ENCODE measurements around the gene ROCK1. TPM values are rescaled to one million over a fixed set of nuclear protein-coding genes. Genes with fewer than 3 reads are reported as not detected.

Gene ROCK1
- polyA plus RNA-seq, 4 donors = 6.8 to 42.3 (median 12.4) TPM

DNA sequence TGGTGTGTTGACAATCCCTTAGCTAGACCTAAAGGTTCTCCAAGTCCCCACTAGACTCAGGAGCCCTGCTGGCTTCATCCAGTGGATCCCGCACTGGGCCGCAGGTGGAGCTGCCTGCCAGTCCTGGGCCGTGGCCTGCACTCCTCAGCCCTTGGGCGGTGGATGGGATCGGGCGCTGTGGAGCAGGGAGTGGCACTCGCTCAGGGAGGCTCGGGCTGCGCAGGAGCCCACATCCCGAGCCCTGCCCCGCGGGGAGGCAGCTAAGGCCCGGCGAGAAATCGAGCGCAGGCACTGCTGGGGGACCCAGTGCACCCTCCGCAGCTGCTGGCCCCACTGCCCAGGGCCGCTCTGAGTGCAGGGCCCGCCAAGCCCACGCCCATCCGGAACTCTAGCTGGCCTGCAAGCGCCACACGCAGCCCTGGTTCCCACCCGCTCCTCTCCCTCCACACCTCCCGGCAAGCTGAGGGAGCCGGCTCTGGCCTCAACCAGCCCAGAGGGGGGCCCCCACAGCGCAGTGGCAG, 20.8 kb upstream of the ROCK1 start:
- Histone ChIP-seq H3K9me3 (ENCODE audit: control insufficient read depth in 2 of 2, insufficient read depth in 1 of 2, low read depth in 1 of 2, low read length in 1 of 2) (peaks cover 0 to 4% of the 10 kb centered on the region in 2 donors), H3K27ac (ENCODE audit: low read depth in 1 of 3, low read length in 2 of 3) (no peak overlapping the region), H3K4me1 (ENCODE audit: control insufficient read depth in 3 of 3, insufficient read depth in 2 of 3, low read depth in 1 of 3, low read length in 2 of 3) (no peaks in the 10 kb centered on the region), H3K36me3 (ENCODE audit: control insufficient read depth in 3 of 3, insufficient read depth in 2 of 3, low read depth in 1 of 3, low read length in 3 of 3) (no peaks in the 10 kb centered on the region), H3K27me3 (ENCODE audit: control insufficient read depth in 3 of 3, insufficient read depth in 3 of 3, low read length in 3 of 3) (no peaks in the 10 kb centered on the region), H3K4me3 (ENCODE audit: low read depth in 1 of 3, low read length in 3 of 3) (no peak overlapping the region)
- WGBS, 3 donors = 90 to 93% (median 91%) methylated on average over 12 to 27 of the region's 27 CpGs
- no peak for DNase-seq
- no peak for FAIRE-seq

DNA sequence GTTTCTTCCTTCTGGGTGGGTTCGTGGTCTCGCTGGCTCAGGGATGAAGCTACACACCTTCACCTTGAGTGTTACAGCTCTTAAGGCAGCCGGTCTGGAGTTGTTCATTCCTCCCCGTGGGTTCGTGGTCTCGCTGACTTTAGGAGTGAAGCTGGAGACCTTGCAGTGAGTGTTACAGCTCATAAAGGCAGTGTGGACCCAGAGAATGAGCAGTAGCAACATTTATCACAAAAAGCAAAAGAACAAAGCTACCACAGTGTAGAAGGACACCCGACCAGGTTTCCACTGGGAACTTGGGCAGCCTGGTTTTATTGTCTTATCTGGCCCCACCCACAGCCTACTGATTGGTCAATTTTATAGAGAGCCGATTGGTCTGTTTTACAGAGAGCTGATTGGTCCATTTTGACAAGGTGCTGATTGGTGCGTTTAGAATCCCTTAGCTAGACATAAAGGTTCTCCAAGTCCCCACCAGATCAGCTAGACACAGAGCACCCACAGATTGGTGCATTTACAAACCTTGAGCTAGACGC, 20.1 kb upstream of the ROCK1 start:
- no peak overlapping the region for H3K27ac ChIP-seq (ENCODE audit: low read depth in 1 of 3, low read length in 2 of 3)
- no peak for DNase-seq
- 88 to 95% (median 94%) methylated on average over 10 of the region's 10 CpGs for WGBS, 3 donors
- FAIRE-seq = no peak
- no peaks in the 10 kb centered on the region for H3K36me3 ChIP-seq (ENCODE audit: control insufficient read depth in 3 of 3, insufficient read depth in 2 of 3, low read depth in 1 of 3, low read length in 3 of 3)
- H3K4me1 ChIP-seq (ENCODE audit: control insufficient read depth in 3 of 3, insufficient read depth in 2 of 3, low read depth in 1 of 3, low read length in 2 of 3) = no peaks in the 10 kb centered on the region
- peaks cover 0 to 4% of the 10 kb centered on the region in 2 donors for H3K9me3 ChIP-seq (ENCODE audit: control insufficient read depth in 2 of 2, insufficient read depth in 1 of 2, low read depth in 1 of 2, low read length in 1 of 2)
- H3K27me3 ChIP-seq (ENCODE audit: control insufficient read depth in 3 of 3, insufficient read depth in 3 of 3, low read length in 3 of 3) = no peaks in the 10 kb centered on the region
- no peak overlapping the region for H3K4me3 ChIP-seq (ENCODE audit: low read depth in 1 of 3, low read length in 3 of 3)

DNA sequence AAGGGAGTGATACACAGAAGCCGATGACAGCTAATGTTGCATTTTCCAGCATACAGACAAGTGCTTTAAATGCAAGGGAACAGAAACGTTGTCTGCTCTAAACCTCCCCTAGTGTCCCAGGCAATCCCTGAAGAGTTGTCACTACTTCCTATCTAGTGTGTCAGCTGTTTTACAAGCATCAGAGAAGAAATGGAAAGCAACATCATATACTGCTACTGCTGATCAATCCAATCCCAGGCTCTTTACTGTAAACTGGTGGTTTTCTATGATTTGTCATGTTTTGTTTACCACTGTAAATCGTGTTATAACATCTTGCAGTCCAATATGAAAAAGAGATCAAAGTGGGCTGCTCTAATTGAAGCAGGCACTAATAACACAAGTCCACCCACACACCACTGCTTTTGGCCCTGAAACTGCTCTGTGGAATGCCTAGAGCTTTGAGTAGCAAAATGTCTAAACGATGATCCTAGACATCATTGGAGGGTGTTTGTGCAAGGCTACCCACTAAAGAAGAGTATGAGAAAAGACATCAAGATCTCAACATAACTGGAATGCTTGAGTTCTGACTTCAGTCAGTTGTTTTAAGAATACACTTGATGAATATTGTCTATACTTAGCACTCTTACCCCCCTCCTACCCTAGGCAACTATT, 18.1 kb upstream of the ROCK1 start:
- no peak overlapping the region for H3K4me3 ChIP-seq (ENCODE audit: low read depth in 1 of 3, low read length in 3 of 3)
- FAIRE-seq (no peak), DNase-seq (no peak)
- no peaks in the 10 kb centered on the region for H3K27me3 ChIP-seq (ENCODE audit: control insufficient read depth in 3 of 3, insufficient read depth in 3 of 3, low read length in 3 of 3)
- H3K4me1 ChIP-seq (ENCODE audit: control insufficient read depth in 3 of 3, insufficient read depth in 2 of 3, low read depth in 1 of 3, low read length in 2 of 3) = no peaks in the 10 kb centered on the region
- peaks cover 0 to 4% of the 10 kb centered on the region in 2 donors for H3K9me3 ChIP-seq (ENCODE audit: control insufficient read depth in 2 of 2, insufficient read depth in 1 of 2, low read depth in 1 of 2, low read length in 1 of 2)
- WGBS, 3 donors = 47 to 61% (median 49%) methylated on average over 4 of the region's 4 CpGs
- H3K36me3 ChIP-seq (ENCODE audit: control insufficient read depth in 3 of 3, insufficient read depth in 2 of 3, low read depth in 1 of 3, low read length in 3 of 3) = no peaks in the 10 kb centered on the region
- H3K27ac ChIP-seq (ENCODE audit: low read depth in 1 of 3, low read length in 2 of 3) = no peak overlapping the region

DNA sequence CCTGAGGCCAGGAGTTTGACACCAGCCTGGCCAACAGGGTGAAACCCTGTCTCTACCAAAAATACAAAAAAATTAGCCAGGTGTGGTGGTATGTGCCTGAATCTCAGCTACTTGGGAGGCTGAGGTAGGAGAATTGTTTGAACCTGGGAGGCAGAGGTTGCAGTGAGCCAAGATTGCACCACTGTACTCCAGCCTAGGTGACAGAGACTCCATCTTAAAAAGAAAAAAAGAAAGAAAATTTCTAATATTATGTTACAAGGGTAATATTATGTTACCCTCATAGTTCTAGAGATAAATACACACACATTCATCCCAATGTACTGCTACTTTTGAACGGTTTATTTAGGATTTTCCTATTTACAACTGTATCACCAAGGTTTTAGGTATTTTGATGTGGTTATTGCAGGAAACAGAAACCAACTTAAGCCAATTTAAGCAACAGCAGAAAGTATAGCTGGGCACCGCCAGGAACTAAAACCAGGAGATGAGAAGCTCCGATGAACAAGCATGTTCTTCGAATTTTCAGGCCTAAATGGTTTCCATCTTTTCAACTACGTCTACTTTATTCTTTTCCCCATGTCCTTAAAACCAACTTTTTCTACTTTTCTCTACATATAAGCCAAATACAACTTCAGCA, 11.8 kb upstream of the ROCK1 start:
- Histone ChIP-seq H3K9me3 (ENCODE audit: control insufficient read depth in 2 of 2, insufficient read depth in 1 of 2, low read depth in 1 of 2, low read length in 1 of 2) (no peaks in the 10 kb centered on the region), H3K36me3 (ENCODE audit: control insufficient read depth in 3 of 3, insufficient read depth in 2 of 3, low read depth in 1 of 3, low read length in 3 of 3) (no peaks in the 10 kb centered on the region), H3K4me1 (ENCODE audit: control insufficient read depth in 3 of 3, insufficient read depth in 2 of 3, low read depth in 1 of 3, low read length in 2 of 3) (no peaks in the 10 kb centered on the region), H3K27ac (ENCODE audit: low read depth in 1 of 3, low read length in 2 of 3) (no peak overlapping the region), H3K27me3 (ENCODE audit: control insufficient read depth in 3 of 3, insufficient read depth in 3 of 3, low read length in 3 of 3) (no peaks in the 10 kb centered on the region), H3K4me3 (ENCODE audit: low read depth in 1 of 3, low read length in 3 of 3) (no peak overlapping the region)
- FAIRE-seq (no peak), DNase-seq (no peak)
- WGBS, 3 donors = 70 to 78% (median 73%) methylated on average over 5 of the region's 5 CpGs

GRCh38 chr18:21118806-21119205, 7.2 kb upstream of the ROCK1 start:
- Histone ChIP-seq H3K4me1 (ENCODE audit: control insufficient read depth in 3 of 3, insufficient read depth in 2 of 3, low read depth in 1 of 3, low read length in 2 of 3) (no peaks in the 10 kb centered on the region), H3K27me3 (ENCODE audit: control insufficient read depth in 3 of 3, insufficient read depth in 3 of 3, low read length in 3 of 3) (no peaks in the 10 kb centered on the region), H3K27ac (ENCODE audit: low read depth in 1 of 3, low read length in 2 of 3) (no peak overlapping the region), H3K9me3 (ENCODE audit: control insufficient read depth in 2 of 2, insufficient read depth in 1 of 2, low read depth in 1 of 2, low read length in 1 of 2) (no peaks in the 10 kb centered on the region), H3K4me3 (ENCODE audit: low read depth in 1 of 3, low read length in 3 of 3) (no peak overlapping the region), H3K36me3 (ENCODE audit: control insufficient read depth in 3 of 3, insufficient read depth in 2 of 3, low read depth in 1 of 3, low read length in 3 of 3) (no peaks in the 10 kb centered on the region)
- FAIRE-seq = no peak
- no peak for DNase-seq

GRCh38 chr18:21117409-21118131, 6.0 kb upstream of the ROCK1 start:
- no peaks in the 10 kb centered on the region for H3K36me3 ChIP-seq (ENCODE audit: control insufficient read depth in 3 of 3, insufficient read depth in 2 of 3, low read depth in 1 of 3, low read length in 3 of 3)
- FAIRE-seq (no peak), DNase-seq (no peak)
- no peaks in the 10 kb centered on the region for H3K9me3 ChIP-seq (ENCODE audit: control insufficient read depth in 2 of 2, insufficient read depth in 1 of 2, low read depth in 1 of 2, low read length in 1 of 2)
- H3K27ac ChIP-seq (ENCODE audit: low read depth in 1 of 3, low read length in 2 of 3) = peak overlapping the region in 1 of 3 donors; percentile 32
- WGBS, 3 donors = 59 to 69% (median 67%) methylated on average over 5 of the region's 5 CpGs
- H3K4me3 ChIP-seq (ENCODE audit: low read depth in 1 of 3, low read length in 3 of 3) = no peak overlapping the region
- peaks cover 0 to 4% (median 0%) of the 10 kb centered on the region in 3 donors for H3K4me1 ChIP-seq (ENCODE audit: control insufficient read depth in 3 of 3, insufficient read depth in 2 of 3, low read depth in 1 of 3, low read length in 2 of 3)
- H3K27me3 ChIP-seq (ENCODE audit: control insufficient read depth in 3 of 3, insufficient read depth in 3 of 3, low read length in 3 of 3) = no peaks in the 10 kb centered on the region

DNA sequence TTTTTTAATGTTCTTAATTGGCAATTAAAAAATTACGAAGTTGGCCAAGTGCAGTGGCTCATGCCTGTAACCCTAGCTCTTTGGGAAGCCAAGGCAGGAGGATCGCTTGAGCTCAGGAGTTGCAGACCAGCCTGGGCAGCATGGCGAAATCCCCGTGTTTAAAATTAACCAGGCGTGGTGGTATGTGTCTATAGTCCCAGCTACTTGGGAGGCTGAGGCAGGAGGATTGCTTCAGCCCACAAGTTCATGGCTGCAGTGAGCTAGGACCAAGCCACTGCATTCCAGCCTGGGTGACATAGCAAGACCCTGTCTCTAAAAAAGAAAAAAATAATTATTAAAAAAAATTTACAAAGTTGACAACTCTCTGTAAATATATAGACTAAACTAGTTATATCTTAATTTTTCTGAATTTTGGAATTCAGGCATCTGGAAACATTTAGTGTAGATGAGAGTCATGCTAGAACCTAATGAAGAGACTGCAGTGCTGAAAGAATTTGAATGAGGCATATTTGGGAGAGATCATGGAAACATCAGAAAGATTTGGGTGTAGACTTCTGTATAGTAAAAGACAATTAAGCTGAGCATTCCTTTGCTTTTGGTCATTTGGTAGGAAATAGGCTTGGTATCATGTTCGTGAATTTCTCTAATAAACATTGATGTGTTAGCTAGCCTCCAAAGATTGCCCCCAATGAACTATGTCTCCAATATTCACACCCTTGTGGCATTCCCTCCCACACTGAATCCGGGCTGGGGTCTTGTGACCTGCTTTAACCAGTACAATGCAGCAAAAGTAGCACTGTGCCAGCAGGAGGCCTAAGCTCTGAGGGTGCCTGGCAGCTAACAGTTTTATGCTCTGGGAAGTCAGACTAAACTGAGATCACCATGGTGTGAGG, 4.2 kb upstream of the ROCK1 start:
- H3K27me3 ChIP-seq (ENCODE audit: control insufficient read depth in 3 of 3, insufficient read depth in 3 of 3, low read length in 3 of 3) = no peaks in the 10 kb centered on the region
- H3K9me3 ChIP-seq (ENCODE audit: control insufficient read depth in 2 of 2, insufficient read depth in 1 of 2, low read depth in 1 of 2, low read length in 1 of 2) = no peaks in the 10 kb centered on the region
- FAIRE-seq = no peak
- WGBS, 3 donors = 84 to 88% (median 86%) methylated on average over 7 of the region's 7 CpGs
- DNase-seq = no peak
- no peak overlapping the region for H3K27ac ChIP-seq (ENCODE audit: low read depth in 1 of 3, low read length in 2 of 3)
- no peaks in the 10 kb centered on the region for H3K36me3 ChIP-seq (ENCODE audit: control insufficient read depth in 3 of 3, insufficient read depth in 2 of 3, low read depth in 1 of 3, low read length in 3 of 3)
- H3K4me3 ChIP-seq (ENCODE audit: low read depth in 1 of 3, low read length in 3 of 3) = no peak overlapping the region
- peaks cover 0 to 6% (median 0%) of the 10 kb centered on the region in 3 donors for H3K4me1 ChIP-seq (ENCODE audit: control insufficient read depth in 3 of 3, insufficient read depth in 2 of 3, low read depth in 1 of 3, low read length in 2 of 3)

Data from small intestine (tissue), 7 donors.